Activated CD4-positive, alpha-beta T cell treated with anti-CD3 and anti-CD28 coated beads, Interleukin-2, amount 50 U/mL, for 24 hours (primary cell): Measurements from ENCODE around the gene SMARCA4.
A peak's percentile ranks its signal among the peaks of the same experiment; 100 is the strongest.
"Not testable (repeated sequence)": the region's sequence is repeated elsewhere in the genome, so short reads cannot be mapped to it uniquely, and the experiment has no call there.

Experiments
- DNase-seq, 2 donors: peaks; one replicate each; pipeline ENCODE4 v3.0.0-alpha.2; 2020; ENCODE audit warnings: low read depth in 1 of 2, low spot score in 1 of 2

SMARCA4 gene

DNA sequence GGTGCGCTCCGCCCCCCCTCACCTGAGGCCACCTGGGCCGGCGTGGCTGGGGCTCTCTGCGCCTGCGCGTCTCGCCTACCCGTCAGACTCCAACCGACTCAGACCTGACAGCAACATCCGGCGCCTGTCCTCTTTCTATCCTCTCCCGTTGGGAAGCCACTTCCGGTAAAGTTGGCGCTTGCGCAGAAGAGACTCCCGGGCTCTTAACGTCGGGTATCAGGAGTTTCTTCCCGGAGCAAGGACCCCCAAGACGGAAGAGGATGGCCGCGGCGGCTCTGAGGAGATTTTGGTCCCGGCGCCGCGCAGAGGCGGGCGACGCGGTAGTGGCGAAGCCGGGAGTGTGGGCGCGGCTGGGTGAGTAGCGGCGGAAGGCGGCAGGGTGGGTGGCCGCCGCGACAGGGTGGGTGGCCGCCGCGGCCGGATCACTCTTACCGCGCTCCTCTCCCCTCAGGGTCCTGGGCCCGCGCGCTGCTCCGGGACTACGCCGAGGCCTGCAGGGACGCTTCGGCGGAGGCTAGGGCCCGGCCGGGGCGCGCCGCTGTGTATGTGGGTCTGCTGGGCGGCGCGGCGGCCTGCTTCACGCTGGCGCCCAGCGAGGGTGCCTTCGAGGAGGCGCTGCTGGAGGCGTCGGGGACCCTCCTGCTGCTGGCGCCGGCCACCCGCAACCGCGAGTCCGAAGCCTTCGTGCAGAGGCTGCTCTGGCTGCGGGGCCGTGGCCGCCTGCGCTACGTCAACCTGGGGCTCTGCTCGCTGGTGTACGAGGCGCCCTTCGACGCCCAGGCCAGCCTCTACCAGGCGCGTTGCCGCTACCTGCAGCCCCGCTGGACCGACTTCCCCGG lies 32.0 kb upstream of the SMARCA4 start, which contains the start of the genes TIMM29 and YIPF2:
Gene TIMM29, plus strand, starts transcription at position 249 of the 839 bp plus-strand sequence. Its CDS starts 12 bp downstream, at position 261.
Gene YIPF2, minus strand, starts transcription at position 77 of the 839 bp plus-strand sequence. CDS start 229 bp downstream, outside the sequence.
- peak; percentile 85 to 97 for DNase-seq

DNA sequence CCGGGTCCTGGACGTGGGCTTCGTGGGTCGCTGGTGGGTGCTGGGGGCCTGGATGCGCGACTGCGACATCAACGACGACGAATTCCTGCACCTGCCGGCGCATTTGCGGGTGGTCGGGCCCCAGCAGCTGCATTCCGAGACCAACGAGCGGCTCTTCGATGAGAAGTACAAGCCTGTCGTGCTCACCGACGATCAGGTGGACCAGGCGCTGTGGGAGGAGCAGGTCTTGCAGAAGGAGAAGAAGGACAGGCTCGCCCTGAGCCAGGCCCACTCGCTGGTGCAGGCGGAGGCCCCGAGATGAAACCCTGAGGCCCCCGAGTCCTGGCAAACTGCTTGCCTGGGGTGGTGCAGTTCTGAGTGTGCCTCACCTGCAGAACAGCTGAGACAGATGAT lies 31.4 kb upstream of the SMARCA4 start:
- DNase-seq = no peak

DNA sequence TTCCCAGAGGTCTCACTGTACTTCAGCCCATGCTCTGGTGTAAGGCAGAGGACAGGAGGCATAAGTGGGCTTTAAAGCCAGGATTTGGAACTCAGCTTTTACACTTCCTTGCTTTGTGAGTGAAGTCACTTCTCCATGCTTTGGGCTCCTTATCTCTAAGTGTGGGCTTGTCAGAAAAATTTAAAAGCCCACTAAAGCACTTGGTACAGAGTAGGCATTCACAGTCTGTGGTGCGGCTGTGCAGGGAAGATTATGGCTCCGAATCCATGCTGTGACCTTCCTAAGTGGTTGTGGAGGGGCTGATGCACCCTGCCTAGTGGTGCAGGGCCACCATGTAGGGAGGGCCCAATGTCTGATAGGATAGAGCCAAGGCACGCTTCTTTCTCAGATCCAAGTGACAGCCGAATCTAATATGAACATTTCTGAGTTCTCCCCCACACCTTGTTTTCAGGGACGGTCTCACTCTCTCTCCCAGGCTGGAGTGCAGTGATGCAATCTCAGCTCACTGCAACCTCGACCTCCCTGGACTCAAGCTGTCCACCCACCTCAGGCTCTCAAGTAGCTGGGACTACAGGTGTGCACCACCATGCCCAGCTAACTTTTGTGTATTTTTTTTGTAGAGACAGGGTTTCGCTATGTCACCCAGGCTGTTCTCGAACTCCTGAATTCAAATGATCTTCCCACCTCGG lies 25.3 kb upstream of the SMARCA4 start:
- no peak for DNase-seq

DNA sequence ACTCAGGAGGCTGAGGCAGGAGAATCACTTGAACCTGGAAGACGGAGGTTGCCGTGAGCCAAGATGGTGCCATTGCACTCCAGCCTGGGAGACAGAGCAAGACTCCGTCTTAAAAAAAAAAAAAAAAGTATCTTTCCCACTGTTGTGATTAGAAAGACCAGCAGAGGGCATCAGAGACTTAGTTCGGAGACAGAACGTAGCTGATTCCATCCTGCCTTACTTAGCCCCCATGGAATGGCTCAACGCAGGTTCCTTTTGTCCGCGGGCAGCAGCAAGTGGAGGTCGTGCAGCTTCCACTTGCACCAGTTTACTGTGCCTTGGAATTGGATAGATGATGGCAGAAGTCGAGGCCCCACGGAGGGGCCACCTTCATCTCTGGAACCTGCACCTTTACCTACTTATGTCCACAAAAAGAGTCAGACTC lies 24.2 kb upstream of the SMARCA4 start:
- peak in 1 of 2 donors; percentile 30 for DNase-seq

DNA sequence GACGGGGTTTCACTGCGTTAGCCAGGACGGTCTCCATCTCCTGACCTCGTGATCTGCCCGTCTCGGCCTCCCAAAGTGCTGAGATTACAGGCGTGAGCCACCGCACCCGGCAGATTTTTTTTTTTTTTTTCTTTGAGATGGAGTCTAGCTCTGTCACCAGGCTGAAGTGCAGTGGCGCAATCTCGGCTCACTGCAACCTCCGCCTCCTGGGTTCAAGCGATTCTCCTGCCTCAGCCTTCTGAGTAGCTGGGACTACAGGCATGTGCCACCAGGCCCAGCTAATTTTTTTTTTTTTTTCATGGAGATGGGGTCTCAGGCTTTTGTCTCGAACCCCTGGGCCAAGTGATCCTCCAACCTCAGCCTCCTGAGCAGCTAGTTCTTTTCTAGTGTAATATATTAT lies 19.2 kb upstream of the SMARCA4 start:
- not testable (repeated sequence) for DNase-seq

DNA sequence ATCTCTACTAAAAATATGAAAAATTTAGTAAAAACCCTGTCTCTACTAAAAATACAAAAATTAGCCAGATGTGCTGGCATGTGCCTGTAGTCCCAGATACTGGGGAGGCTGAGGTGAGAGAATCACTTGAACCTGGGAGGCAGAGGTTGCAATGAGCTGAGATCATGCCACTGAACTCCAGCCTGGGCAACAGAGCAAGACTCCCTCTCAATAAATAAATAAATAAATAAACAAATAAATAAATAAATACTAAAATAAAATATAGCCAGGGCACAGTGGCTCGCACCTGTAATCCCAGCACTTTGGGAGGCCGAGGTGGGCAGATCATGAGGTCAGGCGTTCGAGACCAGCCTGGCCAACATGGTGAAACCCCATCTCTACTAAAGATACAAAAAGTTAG lies 17.4 kb upstream of the SMARCA4 start:
- DNase-seq = not testable (repeated sequence)

DNA sequence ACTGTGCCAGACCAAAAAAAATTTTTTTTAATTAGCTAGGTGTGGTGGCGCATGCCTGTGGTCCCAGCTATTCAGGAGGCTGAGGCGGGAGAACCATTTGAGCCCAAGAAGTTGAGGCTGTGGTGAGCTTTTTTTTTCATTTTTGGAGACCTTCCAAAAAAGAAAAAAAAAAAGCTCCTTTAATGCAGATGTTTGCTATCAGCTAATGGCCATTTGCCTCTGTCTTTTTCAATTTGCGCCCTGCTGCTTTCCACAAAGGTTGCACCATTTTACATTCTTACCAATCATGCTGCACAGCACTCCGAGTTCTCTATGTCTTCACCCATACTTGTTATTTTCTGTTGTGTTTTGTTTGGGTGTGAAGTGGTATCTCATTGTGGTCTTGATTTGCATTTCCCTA lies 15.6 kb upstream of the SMARCA4 start:
- DNase-seq = no peak

DNA sequence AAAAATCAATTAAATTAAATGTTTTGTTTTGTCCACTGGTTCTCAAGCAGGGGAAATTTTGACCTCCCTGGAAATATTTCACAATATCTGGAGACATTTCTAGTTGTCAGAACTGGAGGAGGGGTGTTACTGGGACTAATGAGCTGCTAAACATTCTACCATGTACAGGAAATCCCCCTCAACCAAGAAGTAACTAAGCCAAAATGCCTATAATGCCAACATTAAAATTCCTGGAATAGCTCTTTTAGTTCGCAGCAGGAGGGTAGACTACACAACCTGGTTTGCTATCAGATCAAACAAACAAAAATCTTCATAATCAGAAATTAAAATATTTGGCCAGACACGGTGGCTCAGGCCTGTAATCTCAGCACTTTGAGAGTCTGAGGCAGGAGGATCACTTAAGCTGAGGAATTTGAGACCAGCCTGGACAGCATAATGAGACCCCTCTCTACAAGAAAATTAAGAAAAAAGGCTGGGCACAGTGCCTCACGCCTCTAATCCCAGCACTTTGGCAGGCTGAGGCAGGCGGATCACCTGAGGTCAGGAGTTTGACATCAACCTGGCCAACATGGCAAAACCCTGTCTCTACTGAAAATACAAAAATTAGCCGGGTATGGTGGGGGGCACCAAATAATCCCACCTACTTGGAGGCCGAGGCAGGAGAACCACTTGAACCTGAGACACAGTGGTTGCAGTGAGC lies 13.7 kb upstream of the SMARCA4 start:
- no peak for DNase-seq

DNA sequence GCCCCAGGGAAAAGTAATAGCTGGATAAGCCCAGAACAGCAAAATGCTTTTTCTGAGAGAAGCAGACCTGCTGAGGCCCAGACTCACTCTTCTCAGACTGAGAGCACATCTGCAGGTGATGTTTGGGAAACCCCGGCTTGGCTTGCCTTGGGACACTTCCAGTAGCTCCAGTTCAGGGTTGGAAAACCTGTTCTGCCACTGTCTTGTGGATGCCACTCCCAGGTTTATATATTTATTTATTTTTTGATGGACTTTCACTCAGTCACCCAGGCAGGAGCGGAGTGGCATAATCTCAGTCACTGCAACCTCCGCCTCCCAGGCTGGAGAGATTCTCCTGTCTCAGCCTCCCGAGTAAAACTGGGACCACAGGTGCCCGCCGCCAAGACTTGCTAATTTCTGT lies 8.0 kb upstream of the SMARCA4 start:
- DNase-seq = no peak

DNA sequence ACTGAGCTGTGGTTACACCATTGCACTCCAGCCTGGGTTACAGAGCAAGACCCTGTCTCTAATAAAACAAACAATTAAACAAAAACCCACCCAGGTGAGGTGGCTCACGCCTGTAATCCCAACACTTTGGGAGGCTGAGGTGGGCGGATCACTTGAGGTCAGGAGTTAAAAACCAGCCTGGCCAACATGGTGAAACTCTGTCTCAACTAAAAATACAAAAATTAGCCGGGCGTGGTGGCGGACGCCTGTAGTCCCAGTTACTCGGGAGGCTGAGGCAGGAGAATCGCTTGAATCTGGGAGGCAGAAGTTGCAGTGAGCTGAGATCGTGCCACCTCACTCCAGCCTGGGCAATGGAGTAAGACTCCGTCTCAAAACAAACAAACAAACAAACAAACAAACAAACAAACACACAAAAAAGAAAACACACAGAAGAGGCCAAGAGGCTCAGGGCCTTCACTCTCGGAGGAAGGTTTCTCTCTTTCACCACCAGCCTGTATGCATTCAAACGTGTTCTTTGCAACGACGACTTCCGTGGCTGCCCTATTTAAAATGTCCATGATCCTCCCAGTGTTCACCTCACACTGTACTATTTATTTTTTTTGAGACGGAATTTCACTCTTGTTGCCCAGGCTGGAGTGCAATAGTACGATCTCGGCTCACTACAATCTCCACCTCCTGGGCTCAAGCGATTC lies 1.4 kb upstream of the SMARCA4 start:
- DNase-seq = not testable (repeated sequence)

DNA sequence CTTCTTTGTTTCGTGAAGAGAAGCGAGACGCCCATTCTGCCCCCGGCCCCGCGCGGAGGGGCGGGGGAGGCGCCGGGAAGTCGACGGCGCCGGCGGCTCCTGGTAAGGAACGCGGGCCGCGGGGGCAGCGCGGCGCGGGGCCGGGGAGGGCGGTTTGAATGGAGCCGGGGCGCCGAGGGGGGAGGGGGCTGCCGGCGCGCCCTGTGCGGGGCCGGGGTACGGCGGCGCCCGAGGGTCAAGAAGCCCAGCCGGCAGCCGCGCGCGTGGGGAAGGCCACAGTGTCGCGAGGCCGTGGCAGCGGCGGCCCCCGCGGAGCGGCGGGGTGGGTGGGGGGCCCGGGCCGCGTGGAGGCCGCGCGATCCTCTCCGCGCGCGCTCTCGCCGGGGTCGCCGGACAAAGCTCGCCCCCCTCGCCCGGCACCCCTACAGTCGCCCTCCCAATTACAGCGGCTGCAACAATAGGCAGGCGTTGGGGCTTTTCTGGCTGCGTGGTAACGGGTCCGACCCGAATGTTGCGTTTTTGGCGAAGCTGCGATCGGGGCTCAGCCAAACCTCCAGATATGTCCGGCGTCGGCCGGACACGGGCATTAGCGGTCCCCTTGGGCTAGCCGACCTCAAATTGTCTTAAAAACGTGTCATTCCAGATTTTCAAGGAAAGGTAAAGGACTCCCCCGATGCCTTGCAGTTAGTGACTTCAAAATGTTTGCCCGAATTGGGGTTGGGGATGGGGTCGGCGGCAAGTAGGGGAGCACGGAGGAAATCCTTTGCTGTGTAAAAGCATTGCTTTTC lies 437 bp downstream of the SMARCA4 start:
- peak in 1 of 2 donors; percentile 21 for DNase-seq

DNA sequence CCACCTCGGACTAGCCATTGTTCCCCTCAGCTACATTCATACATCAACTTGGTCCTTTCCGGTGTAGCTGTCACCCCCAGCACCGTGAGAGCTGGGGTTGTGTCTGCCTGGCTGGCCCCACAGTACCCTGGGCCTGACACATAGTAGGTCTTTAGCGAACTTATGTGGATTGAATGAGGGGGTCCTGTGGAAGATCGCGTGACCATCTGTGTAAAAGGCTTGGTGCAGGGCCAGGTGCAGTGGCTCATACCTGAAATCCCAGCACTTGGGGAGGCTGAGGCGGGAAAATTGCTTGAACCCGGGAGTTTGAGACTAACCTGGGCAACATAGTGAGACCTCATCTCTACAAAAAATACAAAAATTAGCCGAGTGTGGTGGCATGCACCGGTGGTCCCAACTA lies 2.0 kb downstream of the SMARCA4 start:
- no peak for DNase-seq

DNA sequence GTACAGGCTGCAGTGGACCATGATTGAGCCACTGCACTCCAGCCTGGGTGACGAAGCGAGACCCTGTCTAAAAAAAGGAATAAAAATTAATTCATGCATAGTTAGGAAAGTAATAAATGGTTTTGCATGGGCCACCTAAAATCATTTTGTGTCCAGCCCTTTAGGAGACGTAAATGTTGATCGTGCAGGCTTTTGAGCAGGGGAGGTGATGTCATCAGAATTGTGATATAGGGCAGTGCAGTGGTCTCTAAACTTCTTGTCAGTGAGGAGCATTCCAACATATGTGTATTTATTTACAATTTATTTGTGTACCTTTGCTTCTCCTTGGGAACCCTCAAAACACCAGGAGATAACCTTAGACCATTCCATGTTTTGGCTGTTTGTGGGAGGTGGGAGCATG lies 3.0 kb downstream of the SMARCA4 start:
- DNase-seq = no peak

DNA sequence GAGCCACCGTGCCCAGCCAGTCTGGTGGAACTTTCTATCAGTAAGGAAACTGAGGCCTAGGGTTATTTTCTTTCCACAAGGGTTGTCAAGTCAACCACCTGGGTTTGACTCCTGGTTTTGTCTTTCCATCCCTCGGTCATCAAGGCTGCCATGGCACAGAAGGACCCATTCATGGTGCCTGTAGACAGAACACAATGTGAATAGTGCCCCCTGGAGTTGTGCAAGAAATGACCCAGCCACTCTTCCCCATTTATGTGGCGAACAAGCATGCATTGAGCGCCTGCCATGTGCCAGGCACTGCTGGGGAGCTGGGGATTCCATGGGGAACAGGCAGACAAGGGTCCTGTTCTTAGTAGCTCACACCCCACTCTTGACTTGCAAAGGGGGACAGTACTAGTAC lies 4.1 kb downstream of the SMARCA4 start:
- no peak for DNase-seq

DNA sequence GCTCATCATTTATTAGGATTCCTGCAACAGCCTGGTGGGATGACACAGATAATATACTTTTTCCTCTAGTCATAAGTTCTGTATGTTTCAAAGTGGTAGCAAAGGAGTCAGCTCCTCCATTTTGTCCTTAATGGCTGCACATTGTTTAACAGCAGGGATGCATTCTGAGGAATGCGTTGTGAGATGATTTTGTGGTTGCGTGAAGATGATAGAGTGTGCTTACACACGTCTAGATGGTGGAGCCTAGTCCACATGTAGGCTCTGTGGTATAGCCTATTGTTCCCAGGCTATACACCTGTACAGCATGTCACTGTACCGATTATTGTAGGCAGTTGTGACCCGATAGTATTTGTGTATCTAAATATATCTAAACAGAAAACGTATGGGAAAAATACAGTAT lies 4.6 kb downstream of the SMARCA4 start:
- no peak for DNase-seq

DNA sequence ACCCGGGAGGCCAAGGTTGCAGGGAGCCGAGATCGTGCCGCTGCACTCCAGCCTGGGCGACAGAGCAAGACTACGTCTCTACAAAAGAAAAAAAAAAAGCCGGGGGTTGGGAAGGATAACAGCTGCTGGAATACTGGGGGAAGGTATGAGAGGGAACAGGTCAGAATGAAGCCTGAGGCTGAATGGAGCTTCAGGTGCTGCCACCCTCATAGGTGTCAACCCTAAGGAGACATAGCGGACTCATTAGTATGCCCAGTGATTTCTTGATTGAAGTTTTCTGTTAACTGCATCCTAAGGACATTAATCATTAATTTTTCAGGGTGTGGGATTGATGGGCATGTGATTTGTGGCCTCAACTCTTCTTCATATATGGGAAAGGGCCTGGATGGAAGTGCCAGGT lies 6.0 kb downstream of the SMARCA4 start:
- no peak for DNase-seq

DNA sequence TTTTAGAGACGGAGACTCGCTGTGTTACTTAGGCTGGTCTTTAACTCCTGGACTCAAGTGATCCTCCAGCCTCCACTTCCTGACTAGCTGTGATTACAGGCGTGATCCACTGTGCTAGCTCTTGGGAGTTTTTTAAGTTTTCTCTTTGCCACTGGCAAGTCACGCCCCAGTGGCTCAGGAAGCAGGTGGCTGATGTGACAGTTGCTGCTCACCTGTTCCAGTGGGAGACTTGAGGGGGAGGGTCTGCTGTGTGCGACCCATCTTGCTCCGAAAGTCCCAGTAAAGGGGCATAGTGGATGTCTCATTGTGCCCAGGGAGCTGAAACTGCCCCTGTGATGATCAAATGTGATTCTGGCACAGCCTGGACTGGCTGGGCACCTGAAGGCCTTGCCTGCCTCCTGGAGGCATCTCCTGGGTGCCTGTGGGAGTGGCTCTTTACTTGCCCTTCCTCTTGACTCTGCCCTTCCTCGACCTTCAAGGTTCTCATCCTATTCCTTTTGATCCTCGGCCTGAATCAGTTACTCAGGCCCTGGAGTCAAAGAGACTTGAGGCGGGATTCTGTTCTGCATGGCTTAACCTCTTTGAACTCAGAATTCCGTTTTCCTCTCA lies 7.8 kb downstream of the SMARCA4 start:
- no peak for DNase-seq

DNA sequence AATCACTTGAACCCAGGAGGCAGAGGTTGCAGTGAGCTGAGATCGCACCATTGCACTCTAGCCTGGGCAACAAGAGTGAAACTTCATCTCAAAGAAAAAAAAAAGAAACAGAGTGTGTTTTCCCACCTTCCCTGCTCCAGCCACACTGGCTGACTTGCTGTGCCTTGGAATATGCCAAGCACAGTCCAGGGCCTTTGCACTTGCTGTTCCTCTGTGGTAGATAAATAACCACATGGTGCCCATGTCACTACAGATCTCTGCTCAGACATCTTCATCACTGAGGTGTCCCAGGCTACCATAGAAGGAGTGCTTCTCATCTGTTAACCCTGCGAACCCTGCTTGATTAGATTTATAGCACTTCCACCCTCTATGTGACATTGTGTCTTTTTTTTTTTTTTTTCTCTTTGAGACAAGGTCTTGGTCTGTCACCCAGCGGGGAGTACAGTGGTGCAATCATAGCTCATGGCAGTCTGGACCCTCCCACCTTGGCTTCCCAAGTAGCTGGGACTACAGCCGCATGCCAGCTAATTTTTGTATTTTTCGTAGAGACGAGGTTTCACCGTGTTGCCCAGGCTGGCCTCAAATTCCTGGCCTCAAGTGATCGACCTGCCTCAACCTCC lies 10.4 kb downstream of the SMARCA4 start:
- DNase-seq = no peak

DNA sequence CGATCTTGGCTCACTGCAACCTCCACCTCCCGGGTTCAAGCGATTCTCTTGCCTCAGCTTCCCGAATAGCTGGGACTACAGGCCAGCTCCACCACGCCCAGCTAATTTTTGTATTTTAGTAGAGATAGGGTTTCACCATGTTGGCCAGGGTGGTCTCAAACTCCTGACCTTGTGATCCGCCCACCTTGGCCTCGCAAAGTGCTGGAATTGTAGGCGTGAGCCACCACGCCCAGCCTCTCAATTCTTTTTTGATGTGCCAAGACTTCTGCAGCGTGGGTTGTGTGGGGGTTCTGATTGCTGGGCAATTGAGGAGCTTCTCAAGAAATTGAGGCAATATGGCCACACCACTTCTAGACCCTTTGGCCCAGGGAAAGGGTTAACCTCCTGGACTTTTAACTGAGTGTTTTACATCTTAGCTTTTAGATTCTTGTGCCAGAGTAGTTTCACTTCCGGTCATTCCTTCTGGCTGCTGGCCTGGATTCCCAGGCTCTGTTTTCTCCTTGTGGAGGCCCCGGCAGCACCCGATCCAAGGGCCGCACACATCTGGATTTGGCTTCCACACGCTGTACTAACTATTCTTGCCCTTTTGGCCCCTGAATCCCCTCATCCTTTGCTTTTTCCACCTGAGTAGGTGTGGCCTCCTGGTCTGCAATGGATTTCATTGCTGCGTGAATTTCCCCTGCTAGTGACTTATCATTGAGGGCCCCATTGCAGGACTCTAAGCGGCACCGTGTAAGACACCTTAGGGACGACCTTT lies 14.7 kb downstream of the SMARCA4 start:
- DNase-seq = no peak
